Activated naive CD4-positive, alpha-beta T cell treated with anti-CD3 and anti-CD28 coated beads for 36 hours (primary cell): ENCODE data around the gene C18orf54. TPM values are rescaled to one million over a fixed set of nuclear protein-coding genes. Genes with fewer than 3 reads are reported as not detected.
"Not testable (repeated sequence)": the region's sequence is repeated elsewhere in the genome, so short reads cannot be mapped to it uniquely, and the experiment has no call there.

Experiments used
- CTCF ChIA-PET: fragments of 350-600 bp; sonication (Branson Sonifier 250); formaldehyde crosslinking; loops from one replicate; lab custom pipeline; 2021; ENCODE audit warnings: antibody characterized with exemption; lab: Charles Lee
- DNase-seq: peaks from one replicate; pipeline ENCODE4 v3.0.0-alpha.2; 2020
- H3K27ac Mint-ChIP-seq: one replicate; pipeline ENCODE4 v1.8.0; 2021; ENCODE audit warnings: mild to moderate bottlenecking, mixed read lengths
- H3K27me3 Mint-ChIP-seq: one replicate; pipeline ENCODE4 v1.8.0; 2021; ENCODE audit warnings: low read depth, mixed read lengths
- H3K36me3 Mint-ChIP-seq: one replicate; pipeline ENCODE4 v1.8.0; 2021; ENCODE audit warnings: low read depth, mixed read lengths
- H3K4me1 Mint-ChIP-seq: one replicate; pipeline ENCODE4 v1.8.0; 2021; ENCODE audit warnings: low read depth, mixed read lengths
- H3K4me3 Mint-ChIP-seq: one replicate; pipeline ENCODE4 v1.8.0; 2021; ENCODE audit warnings: mild to moderate bottlenecking, moderate library complexity, mixed read lengths
- H3K9me3 Mint-ChIP-seq: one replicate; pipeline ENCODE4 v1.8.0; 2021; ENCODE audit warnings: mixed read lengths
- intact Hi-C: fragments of 100-400 bp; cut with micrococcal nuclease; formaldehyde crosslinking; loops from one replicate; pipeline ENCODE4 v1.15.1; 2023
- total RNA-seq, 2 experiments: library from RNA; stranded (reverse); gene quantifications; one replicate each; pipeline ENCODE4 v1.2.3, GENCODE V29; 2021

The C18orf54 gene
- total RNA-seq, 2 experiments from 2014 or later: 10.2 to 11.5 TPM

DNA sequence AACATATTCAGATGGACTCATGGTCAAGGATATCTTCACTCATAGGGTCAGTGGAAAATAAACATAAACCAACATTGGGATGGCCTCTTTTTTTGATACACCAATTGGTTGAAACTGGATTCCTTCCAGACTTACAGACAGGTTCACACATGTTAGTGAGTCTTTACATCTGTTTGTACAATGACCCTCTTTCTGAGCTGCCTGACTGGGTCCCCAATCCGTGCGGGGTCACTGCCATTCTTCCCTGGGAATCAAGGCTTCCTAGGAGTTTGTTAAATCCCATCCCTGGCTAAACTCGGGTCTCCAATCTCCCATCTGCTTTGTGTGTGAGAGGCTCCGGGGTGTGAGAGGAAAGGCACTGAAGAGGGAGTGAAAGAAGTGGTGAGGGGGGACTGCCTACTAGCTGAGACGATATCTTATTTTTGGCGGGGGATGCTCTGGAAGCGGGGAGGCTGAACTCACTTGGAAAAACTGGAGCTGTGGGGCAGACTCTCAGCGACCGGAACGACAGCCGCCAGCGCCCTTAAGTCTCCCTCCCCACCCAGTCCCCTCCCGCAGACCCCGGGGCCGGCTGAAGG lies 535 bp upstream of the C18orf54 start:
- Mint-ChIP-seq H3K27me3 (peaks cover 6% of the 10 kb centered on the region), H3K4me3 (peak overlapping the region; percentile 100), H3K9me3 (no peaks in the 10 kb centered on the region), H3K4me1 (peaks cover 12% of the 10 kb centered on the region), H3K36me3 (peaks cover 19% of the 10 kb centered on the region), H3K27ac (peak overlapping the region; percentile 95)
- CTCF ChIA-PET: interaction anchor here (0.9 to 2.5 kb wide), 9 partner anchors 20 to 315 kb away, joined by 3 to 16 read pairs (median 4); partner anchors contain the start of gene POLI
- no peak for DNase-seq
- intact Hi-C loops: loop anchor here (1.0 kb wide), 6 partner anchors 35 to 589 kb away; partner anchors contain the start of genes MBD2 and POLI

DNA sequence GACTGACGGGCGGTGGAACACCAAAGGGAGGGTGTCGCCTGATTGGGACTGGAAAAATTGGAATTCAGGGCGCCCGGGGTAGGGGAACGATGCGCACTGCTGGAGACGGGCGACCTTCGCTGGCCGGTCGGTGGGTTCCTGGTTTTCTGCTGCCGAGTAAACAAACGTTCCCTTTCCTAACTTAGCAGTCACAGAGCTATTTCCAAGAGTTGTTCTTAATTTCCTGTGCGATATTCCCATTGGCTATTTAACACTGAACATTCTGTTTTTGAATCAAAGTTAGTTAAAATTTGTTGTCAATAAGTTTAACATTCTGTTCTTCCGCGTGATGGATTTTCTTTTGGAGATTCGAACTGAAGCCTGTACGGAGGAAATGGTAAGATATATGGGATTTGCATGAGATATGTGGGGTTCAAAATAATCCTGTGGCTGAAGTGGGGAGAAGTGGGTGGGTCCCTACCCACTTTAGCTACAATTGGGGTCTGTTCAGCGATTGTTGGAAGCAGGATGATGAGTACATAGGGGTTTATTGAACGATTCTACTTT lies 862 bp downstream of the C18orf54 start:
- H3K27ac Mint-ChIP-seq: peak overlapping the region; percentile 95
- peak overlapping the region; percentile 100 for H3K4me3 Mint-ChIP-seq
- intact Hi-C loops: no loop called here
- peaks cover 24% of the 10 kb centered on the region for H3K36me3 Mint-ChIP-seq
- CTCF ChIA-PET: interaction anchor here (0.6 to 2.5 kb wide), 5 partner anchors 89 to 666 kb away, joined by 3 to 16 read pairs (median 4); partner anchors contain the start of gene POLI
- no peak for DNase-seq
- H3K9me3 Mint-ChIP-seq: no peaks in the 10 kb centered on the region
- H3K4me1 Mint-ChIP-seq: peaks cover 12% of the 10 kb centered on the region
- peaks cover 5% of the 10 kb centered on the region for H3K27me3 Mint-ChIP-seq

- Mint-ChIP-seq H3K4me1 (peaks cover 12% of the 10 kb centered on the region), H3K27me3 (peaks cover 5% of the 10 kb centered on the region), H3K4me3 (no peak overlapping the region), H3K9me3 (no peaks in the 10 kb centered on the region), H3K36me3 (peaks cover 27% of the 10 kb centered on the region), H3K27ac (no peak overlapping the region)
- CTCF ChIA-PET: interaction anchor here (1.7 to 2.5 kb wide), 2 partner anchors 89 to 240 kb away, joined by 5 to 16 read pairs; partner anchors contain the start of gene POLI
- no peak for DNase-seq
- intact Hi-C loops: no loop called here
These were observed 1.5 kb downstream of the C18orf54 start for GRCh38 chr18:54359233-54359632.

GRCh38 chr18:54360406-54360805 lies 2.7 kb downstream of the C18orf54 start:
- CTCF ChIA-PET: no interaction called here

GRCh38 chr18:54378057-54378456 lies 20.4 kb downstream of the C18orf54 start:
- Mint-ChIP-seq H3K4me3 (no peak overlapping the region), H3K27me3 (no peaks in the 10 kb centered on the region), H3K4me1 (no peaks in the 10 kb centered on the region), H3K27ac (no peak overlapping the region), H3K9me3 (no peaks in the 10 kb centered on the region), H3K36me3 (peaks cover 3% of the 10 kb centered on the region)
- no peak for DNase-seq
- intact Hi-C loops: no loop called here
- CTCF ChIA-PET: no interaction called here

More at GRCh38 chr18:54360406-54360805, 2.7 kb downstream of the C18orf54 start:
- intact Hi-C loops: no loop called here
- Mint-ChIP-seq H3K4me1 (peaks cover 12% of the 10 kb centered on the region), H3K36me3 (peaks cover 27% of the 10 kb centered on the region), H3K4me3 (no peak overlapping the region), H3K9me3 (no peaks in the 10 kb centered on the region), H3K27ac (no peak overlapping the region), H3K27me3 (peaks cover 3% of the 10 kb centered on the region)
- no peak for DNase-seq

- peaks cover 1% of the 10 kb centered on the region for H3K36me3 Mint-ChIP-seq
These were observed 23.9 kb downstream of the C18orf54 start for GRCh38 chr18:54381640-54382039.

GRCh38 chr18:54382076-54382475 lies 24.4 kb downstream of the C18orf54 start:
- intact Hi-C loops: no loop called here
- peaks cover 3% of the 10 kb centered on the region for H3K27me3 Mint-ChIP-seq
- no peak overlapping the region for H3K4me3 Mint-ChIP-seq
- CTCF ChIA-PET: no interaction called here
- no peak for DNase-seq
- peaks cover 1% of the 10 kb centered on the region for H3K36me3 Mint-ChIP-seq
- H3K4me1 Mint-ChIP-seq: no peaks in the 10 kb centered on the region
- H3K9me3 Mint-ChIP-seq: no peaks in the 10 kb centered on the region
- H3K27ac Mint-ChIP-seq: no peak overlapping the region

More at GRCh38 chr18:54381640-54382039, 23.9 kb downstream of the C18orf54 start:
- peaks cover 3% of the 10 kb centered on the region for H3K27me3 Mint-ChIP-seq
- no peaks in the 10 kb centered on the region for H3K9me3 Mint-ChIP-seq
- no peak overlapping the region for H3K4me3 Mint-ChIP-seq
- CTCF ChIA-PET: interaction anchor here (1.1 kb wide), 1 partner anchor 11 kb away, joined by 4 read pairs; no protein-coding TSS in a partner anchor
- no peak overlapping the region for H3K27ac Mint-ChIP-seq
- intact Hi-C loops: no loop called here
- DNase-seq: no peak
- H3K4me1 Mint-ChIP-seq: no peaks in the 10 kb centered on the region

GRCh38 chr18:54382733-54383252 lies 25.1 kb downstream of the C18orf54 start:
- Mint-ChIP-seq H3K4me1 (no peaks in the 10 kb centered on the region), H3K27ac (no peak overlapping the region), H3K9me3 (no peaks in the 10 kb centered on the region), H3K4me3 (no peak overlapping the region), H3K36me3 (peaks cover 1% of the 10 kb centered on the region), H3K27me3 (peaks cover 3% of the 10 kb centered on the region)
- intact Hi-C loops: no loop called here
- no peak for DNase-seq
- CTCF ChIA-PET: interaction anchor here (0.7 to 1.4 kb wide), 2 partner anchors 10 to 187 kb away, joined by 3 to 4 read pairs; no protein-coding TSS in a partner anchor

DNA sequence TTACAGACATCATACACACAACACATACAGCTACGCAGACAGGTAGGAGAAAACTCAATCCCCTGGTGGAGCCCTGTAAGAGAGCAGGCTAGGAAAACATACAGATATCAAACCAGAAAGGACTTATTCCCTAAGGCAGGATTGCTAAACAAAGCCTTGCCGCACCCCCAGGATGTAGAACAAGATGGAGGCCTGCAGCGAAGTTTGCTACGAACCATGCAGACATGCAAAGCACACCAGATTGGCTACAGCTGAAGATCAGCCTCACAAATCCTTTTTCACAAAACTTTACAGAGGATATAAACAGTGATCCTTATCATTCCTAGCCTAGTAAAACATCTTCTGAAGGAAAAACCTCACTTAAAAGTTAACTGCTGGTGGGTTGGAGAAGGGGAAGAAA lies 28.3 kb downstream of the C18orf54 start:
- H3K4me3 Mint-ChIP-seq: no peak overlapping the region
- no peaks in the 10 kb centered on the region for H3K36me3 Mint-ChIP-seq
- CTCF ChIA-PET: interaction anchor here (1.0 kb wide), 1 partner anchor 285 kb away, joined by 5 read pairs; no protein-coding TSS in a partner anchor
- H3K4me1 Mint-ChIP-seq: peaks cover 4% of the 10 kb centered on the region
- no peaks in the 10 kb centered on the region for H3K9me3 Mint-ChIP-seq
- intact Hi-C loops: no loop called here
- DNase-seq: no peak
- H3K27me3 Mint-ChIP-seq: peaks cover 21% of the 10 kb centered on the region
- H3K27ac Mint-ChIP-seq: no peak overlapping the region

DNA sequence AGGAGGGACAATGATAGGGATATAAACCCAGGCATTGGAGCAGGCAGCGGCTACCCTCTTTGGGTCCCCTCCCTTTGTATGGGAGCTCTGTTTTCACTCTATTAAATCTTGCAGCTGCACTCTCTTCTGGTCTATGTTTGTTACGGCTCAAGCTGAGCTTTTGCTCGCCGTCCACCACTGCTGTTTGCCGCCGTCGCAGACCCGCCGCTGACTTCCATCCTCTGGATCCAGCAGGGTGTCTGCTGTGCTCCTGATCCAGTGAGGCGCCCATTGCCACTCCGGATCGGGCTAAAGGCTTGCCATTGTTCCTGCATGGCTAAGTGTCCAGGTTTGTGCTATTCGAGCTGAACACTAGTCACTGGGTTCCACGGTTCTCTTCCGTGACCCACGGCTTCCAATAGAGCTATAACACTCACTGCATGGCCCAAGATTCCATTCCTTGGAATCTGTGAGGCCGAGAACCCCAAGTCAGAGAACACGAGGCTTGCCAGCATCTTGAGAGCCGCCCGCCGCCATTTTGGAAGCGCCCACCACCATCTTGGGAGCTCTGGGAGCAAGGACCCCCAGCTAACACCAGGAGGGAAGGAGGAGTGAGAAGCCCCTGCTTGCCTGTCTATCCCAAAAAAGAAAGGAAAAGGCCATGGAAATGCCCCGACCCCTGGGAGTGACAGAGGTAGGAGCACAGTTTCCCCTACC lies 29.2 kb downstream of the C18orf54 start:
- H3K27me3 Mint-ChIP-seq: peaks cover 21% of the 10 kb centered on the region
- H3K36me3 Mint-ChIP-seq, H3K27ac Mint-ChIP-seq, H3K4me3 Mint-ChIP-seq, H3K9me3 Mint-ChIP-seq, DNase-seq, H3K4me1 Mint-ChIP-seq, intact Hi-C loops: not testable (repeated sequence)
- CTCF ChIA-PET: interaction anchor here (1.4 kb wide), 1 partner anchor 58 kb away, joined by 3 read pairs; no protein-coding TSS in a partner anchor

GRCh38 chr18:54387631-54388030 lies 29.9 kb downstream of the C18orf54 start:
- H3K4me3 Mint-ChIP-seq: no peak overlapping the region
- H3K4me1 Mint-ChIP-seq: peaks cover 4% of the 10 kb centered on the region
- CTCF ChIA-PET: interaction anchor here (1.4 kb wide), 1 partner anchor 57 kb away, joined by 3 read pairs; no protein-coding TSS in a partner anchor
- no peak for DNase-seq
- no peaks in the 10 kb centered on the region for H3K36me3 Mint-ChIP-seq
- H3K27me3 Mint-ChIP-seq: peaks cover 21% of the 10 kb centered on the region
- H3K9me3 Mint-ChIP-seq: no peaks in the 10 kb centered on the region
- H3K27ac Mint-ChIP-seq: no peak overlapping the region
- intact Hi-C loops: no loop called here
